Brain microvascular endothelial cell (primary cell): Measurements from ENCODE around the gene PIGL.

ENCODE experiments used
- DNase-seq: peaks from one replicate; pipeline ENCODE4 v3.0.0-alpha.2; 2020
- H3K27ac ChIP-seq: fragments of 250-450 bp; sonication (Bioruptor Pico); 2 replicates; pipeline ENCODE4 v1.5.1; 2020; ENCODE audit warnings: mild to moderate bottlenecking, moderate library complexity
- H3K27me3 ChIP-seq: fragments of 250-450 bp; sonication (Bioruptor Pico); replicated peaks from 2 replicates; pipeline ENCODE4 v1.5.1; 2020; ENCODE audit warnings: mild to moderate bottlenecking
- H3K36me3 ChIP-seq: fragments of 250-450 bp; sonication (Bioruptor Pico); replicated peaks from 2 replicates; pipeline ENCODE4 v1.5.1; 2020; ENCODE audit warnings: mild to moderate bottlenecking
- H3K4me3 ChIP-seq: 2 replicates; pipeline ENCODE4 v1.5.1; 2011; ENCODE audit warnings: low read depth, mild to moderate bottlenecking, control low read depth, low read length, moderate library complexity
- CTCF ChIP-seq: IDR thresholded peaks from 2 replicates; pipeline ENCODE4 v1.5.1; 2011; ENCODE audit warnings: low read depth, mild to moderate bottlenecking, moderate library complexity, low read length, control low read depth, inconsistent platforms; ENCODE audit errors: missing control alignments
- in situ Hi-C: cut with HindIII; loops from 2 replicates; pipeline ENCODE4 v1.10.0; 2017; ENCODE audit warnings: low sequenced_read_pairs, low pct_ligation_motif_present

The PIGL gene

GRCh38 chr17:16319969-16320368, 103.0 kb downstream of the PIGL start:
- H3K27me3 ChIP-seq, result no peaks in the 10 kb centered on the region
- no peak for DNase-seq
- H3K4me3 ChIP-seq, result no peak overlapping the region
- in situ Hi-C loops, result no loop called here
- no peaks in the 10 kb centered on the region for H3K36me3 ChIP-seq
- no peak for TF ChIP-seq CTCF
- H3K27ac ChIP-seq, result no peak overlapping the region

GRCh38 chr17:16322636-16323035, 105.6 kb downstream of the PIGL start:
- Histone ChIP-seq H3K36me3 (no peaks in the 10 kb centered on the region), H3K27ac (peak overlapping the region; percentile 29), H3K27me3 (no peaks in the 10 kb centered on the region), H3K4me3 (no peak overlapping the region)
- no peak for TF ChIP-seq CTCF
- DNase-seq, result peak; percentile 48
- in situ Hi-C loops, result no loop called here

- Histone ChIP-seq H3K4me3 (no peak overlapping the region), H3K36me3 (no peaks in the 10 kb centered on the region), H3K27ac (no peak overlapping the region), H3K27me3 (no peaks in the 10 kb centered on the region)
- in situ Hi-C loops, result no loop called here
- no peak for DNase-seq
- no peak for TF ChIP-seq CTCF
Observed at GRCh38 chr17:16325964-16326363, 109.0 kb downstream of the PIGL start.

DNA sequence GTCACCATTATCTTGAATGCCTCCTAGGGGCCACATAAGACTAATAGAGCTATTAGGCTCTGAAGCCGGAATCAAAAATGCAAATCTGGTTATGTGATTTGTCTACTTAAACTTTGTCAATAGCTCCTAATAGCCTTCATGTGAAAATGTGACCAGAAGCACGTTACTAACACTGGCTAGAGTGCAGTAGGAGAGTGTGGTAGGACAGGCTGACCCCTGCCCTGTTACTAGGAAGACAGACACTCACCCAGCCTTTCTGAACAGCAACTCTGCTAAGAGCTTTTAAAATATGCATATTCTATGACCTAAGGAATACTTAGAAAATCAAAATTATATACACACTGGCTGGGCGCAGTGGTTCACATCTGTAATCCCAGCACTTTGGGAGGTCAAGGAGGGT, 110.0 kb downstream of the PIGL start:
- Histone ChIP-seq H3K4me3 (no peak overlapping the region), H3K27me3 (no peaks in the 10 kb centered on the region), H3K36me3 (no peaks in the 10 kb centered on the region), H3K27ac (no peak overlapping the region)
- TF ChIP-seq CTCF, result no peak
- in situ Hi-C loops, result no loop called here
- no peak for DNase-seq

- TF ChIP-seq CTCF, result peak; percentile 51
- in situ Hi-C loops, result no loop called here
Observed at GRCh38 chr17:16328997-16329396, 112.0 kb downstream of the PIGL start.

GRCh38 chr17:16329519-16330271, 112.7 kb downstream of the PIGL start:
- no peaks in the 10 kb centered on the region for H3K36me3 ChIP-seq
- H3K27me3 ChIP-seq, result no peaks in the 10 kb centered on the region
- peak; percentile 29 for DNase-seq
- H3K4me3 ChIP-seq, result no peak overlapping the region
- in situ Hi-C loops, result no loop called here
- no peak for TF ChIP-seq CTCF
- no peak overlapping the region for H3K27ac ChIP-seq

More at GRCh38 chr17:16328997-16329396, 112.0 kb downstream of the PIGL start:
- DNase-seq, result no peak
- Histone ChIP-seq H3K27me3 (no peaks in the 10 kb centered on the region), H3K27ac (no peak overlapping the region), H3K36me3 (no peaks in the 10 kb centered on the region), H3K4me3 (no peak overlapping the region)
